HepG2 (cell line): Measurements from ENCODE around the gene TBC1D10B. TPM values are rescaled to one million over a fixed set of nuclear protein-coding genes. Genes with fewer than 3 reads are reported as not detected.
A peak's percentile ranks its signal among the peaks of the same experiment; 100 is the strongest.

Experiments used
- KDM4B ChIP-seq: sonication (generic); formaldehyde crosslinking; IDR thresholded peaks from 2 replicates; pipeline ENCODE4 v1.4.0; 2020; ENCODE audit warnings: missing genetic modification reagents
- MEF2D ChIP-seq: sonication (generic); formaldehyde crosslinking; IDR thresholded peaks from 2 replicates; pipeline ENCODE4 v1.5.1; 2020; ENCODE audit warnings: mild to moderate bottlenecking, missing genetic modification reagents
- MYNN ChIP-seq: sonication (generic); formaldehyde crosslinking; IDR thresholded peaks from 2 replicates; pipeline ENCODE4 v1.4.0; 2020; ENCODE audit warnings: mild to moderate bottlenecking, low read depth, missing genetic modification reagents
- NFRKB ChIP-seq: fragments of 450-650 bp; IDR thresholded peaks from 2 replicates; pipeline ENCODE4 v1.6.1; 2017
- NR2C2 ChIP-seq: sonication (generic); formaldehyde crosslinking; IDR thresholded peaks from 2 replicates; pipeline ENCODE4 v1.4.0; 2020; ENCODE audit warnings: missing genetic modification reagents, mild to moderate bottlenecking, moderate library complexity, borderline replicate concordance
- PHB2 ChIP-seq: fragments of 450-650 bp; IDR thresholded peaks from 2 replicates; pipeline ENCODE4 v1.6.1; 2018; ENCODE audit not compliant: partially characterized antibody
- RARG ChIP-seq: sonication (generic); formaldehyde crosslinking; IDR thresholded peaks from 2 replicates; pipeline ENCODE4 v1.4.0; 2020; ENCODE audit warnings: low read depth, mild to moderate bottlenecking, missing genetic modification reagents
- REXO4 ChIP-seq: sonication (generic); formaldehyde crosslinking; IDR thresholded peaks from 2 replicates; pipeline ENCODE4 v1.8.0; 2022; ENCODE audit warnings: missing genetic modification reagents, mild to moderate bottlenecking, borderline replicate concordance
- SOX6 ChIP-seq, 2 experiments: fragments of 450-650 bp in 1 of 2; sonication (generic) in 1 of 2; formaldehyde crosslinking in 1 of 2; IDR thresholded peaks; 2 replicates each; pipeline versions ENCODE4 v1.4.0 to v1.6.1; 2017 to 2020; ENCODE audit warnings: antibody characterized with exemption in 1 of 2, mild to moderate bottlenecking in 1 of 2, missing genetic modification reagents in 1 of 2
- ZBTB1 ChIP-seq: sonication (generic); formaldehyde crosslinking; IDR thresholded peaks from 2 replicates; pipeline ENCODE4 v1.4.0; 2020; ENCODE audit warnings: missing genetic modification reagents, borderline replicate concordance
- ZBTB7B ChIP-seq: sonication (generic); formaldehyde crosslinking; IDR thresholded peaks from 2 replicates; pipeline ENCODE4 v1.4.0; 2020; ENCODE audit warnings: missing genetic modification reagents
- ZNF101 ChIP-seq: sonication (generic); formaldehyde crosslinking; IDR thresholded peaks from 2 replicates; pipeline ENCODE4 v1.4.0; 2020; ENCODE audit warnings: mild to moderate bottlenecking, low read depth, missing genetic modification reagents, borderline replicate concordance
- ZNF235 ChIP-seq: sonication (generic); formaldehyde crosslinking; IDR thresholded peaks from 2 replicates; pipeline ENCODE4 v1.8.1; 2023; ENCODE audit warnings: mild to moderate bottlenecking, missing genetic modification reagents, borderline replicate concordance
- ZNF34 ChIP-seq: sonication (generic); formaldehyde crosslinking; IDR thresholded peaks from 2 replicates; pipeline ENCODE4 v1.4.0; 2020; ENCODE audit warnings: mild to moderate bottlenecking, missing genetic modification reagents, borderline replicate concordance
- ZNF558 ChIP-seq: sonication (generic); formaldehyde crosslinking; IDR thresholded peaks from 2 replicates; pipeline ENCODE4 v1.9.0; 2022; ENCODE audit warnings: mild to moderate bottlenecking, missing genetic modification reagents, borderline replicate concordance
- ZNF746 ChIP-seq: sonication (generic); formaldehyde crosslinking; IDR thresholded peaks from 2 replicates; pipeline ENCODE4 v1.8.0; 2022; ENCODE audit warnings: mild to moderate bottlenecking, missing genetic modification reagents
- ZSCAN21 ChIP-seq: sonication (generic); formaldehyde crosslinking; IDR thresholded peaks from 2 replicates; pipeline ENCODE4 v1.8.0; 2022; ENCODE audit warnings: mild to moderate bottlenecking, missing genetic modification reagents, moderate library complexity, borderline replicate concordance
- polyA plus RNA-seq, 8 experiments: library from polyadenylated mRNA; depleted of rRNA in 3 of 8; stranded (reverse) in 7 of 8; unstranded in 1 of 8; fragments of >200 nt; fragmentation: Illumina TruSeq in 4 of 8; extraction: Trizol in 4 of 8; gene quantifications; 2 replicates each; pipeline versions ENCODE4 v1.2.1 to v1.2.3, GENCODE V29; 2011 to 2016; ENCODE audit warnings: low read depth in 4 of 8, missing spikeins in 1 of 8, mixed read lengths in 1 of 8; ENCODE audit not compliant: insufficient read depth in 1 of 8
- total RNA-seq, 5 experiments: library from RNA; depleted of rRNA; stranded (reverse); fragments of >200 nt; fragmentation: Illumina TruSeq; extraction: Trizol; gene quantifications; 2 replicates each; pipeline ENCODE4 v1.2.3, GENCODE V29; 2016; ENCODE audit warnings: low read depth in 1 of 5
- TF ChIP-seq, protein P1 (sequence below): sonication (generic); formaldehyde crosslinking; IDR thresholded peaks from 2 replicates; pipeline ENCODE4 v1.5.0; 2020; ENCODE audit warnings: mild to moderate bottlenecking, missing genetic modification reagents, borderline replicate concordance
- TF ChIP-seq, protein P2 (sequence below): sonication (generic); formaldehyde crosslinking; IDR thresholded peaks from 2 replicates; pipeline ENCODE4 v1.4.0; 2020; ENCODE audit warnings: missing genetic modification reagents
- TF ChIP-seq, protein P3 (sequence below), 2 experiments: IDR thresholded peaks; 2 replicates each; pipeline ENCODE4 v1.6.1; 2011 to 2012; ENCODE audit warnings: low read length in 2 of 2, borderline replicate concordance in 1 of 2, low read depth in 1 of 2, mild to moderate bottlenecking in 1 of 2, moderate library complexity in 1 of 2

TBC1D10B gene
- total and polyA plus RNA-seq, 2 of the 13 experiments (the other 11 are each of a cell fraction or from before 2014, with no cell fraction given), result 15.7 to 24.8 TPM

DNA sequence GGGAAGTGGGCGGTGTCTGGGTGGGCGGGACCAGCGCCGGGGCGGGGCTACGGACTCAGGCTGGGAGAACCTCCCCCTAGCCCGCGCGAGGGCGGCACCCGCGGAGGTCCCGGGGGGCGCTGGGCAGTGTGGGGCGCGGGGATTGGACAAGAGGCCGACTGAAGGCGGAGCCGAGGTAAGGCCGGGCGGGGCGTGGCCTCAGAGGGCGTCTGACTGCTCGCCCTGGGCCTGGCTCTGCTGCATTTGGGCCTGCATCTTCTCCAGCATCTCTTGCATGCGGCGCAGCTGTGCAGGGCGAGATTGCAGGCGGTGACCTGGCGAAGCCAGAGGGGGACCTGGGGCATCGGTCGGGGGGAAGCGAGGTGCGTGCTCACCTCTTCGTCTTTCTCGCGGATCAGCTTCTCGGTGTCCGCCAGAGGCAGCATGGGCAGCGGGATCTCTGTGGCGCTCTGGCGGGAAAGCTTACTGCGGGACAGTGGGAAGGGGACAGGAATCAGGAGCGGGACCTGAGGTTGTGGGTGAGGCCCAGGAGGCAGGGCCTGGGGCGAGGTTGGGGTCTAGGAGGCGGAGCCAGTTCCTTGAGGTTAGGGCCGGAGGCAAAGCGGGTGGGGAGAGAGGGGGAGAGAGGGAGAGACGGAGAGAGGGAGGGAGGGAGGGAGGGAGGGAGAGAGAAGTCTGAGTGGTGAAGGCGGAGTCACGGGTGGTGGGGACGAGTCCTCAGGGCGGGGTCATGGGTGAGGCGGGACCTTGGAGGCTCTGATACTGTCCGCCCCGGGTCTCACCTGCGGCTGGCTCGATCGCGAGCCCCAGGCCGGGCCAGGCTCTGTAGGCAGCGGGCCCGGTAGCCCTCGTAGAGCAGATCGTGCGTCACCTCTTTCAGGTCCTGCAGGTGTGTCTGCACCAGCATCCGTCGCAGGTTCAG is 8.2 kb upstream of the TBC1D10B start (continued):
- TF ChIP-seq ZNF746 (CRISPR knock-in tag) (peak; percentile 99), MYNN (CRISPR knock-in tag) (no peak; the same call in 1 of the 2 replicates), ZBTB1 (CRISPR knock-in tag) (0 out of 2 replicates have a peak, but pooled peaks have one; percentile 39), ZNF235 (CRISPR knock-in tag) (peak; percentile 70; the same call in 1 of the 2 replicates), ZNF101 (CRISPR knock-in tag) (peak; percentile 78; the same call in 1 of the 2 replicates), NR2C2 (CRISPR knock-in tag) (peak; percentile 82), MEF2D (CRISPR knock-in tag) (peak; percentile 86; the same call in 1 of the 2 replicates), KDM4B (no peak), ZNF34 (CRISPR knock-in tag) (peak; percentile 94; the same call in 1 of the 2 replicates), ZBTB7B (CRISPR knock-in tag) (no peak), SOX6 (IDR thresholded peaks at IDR 0.05) (no peak), SOX6 (CRISPR knock-in tag; IDR thresholded peaks at IDR 0.05) (peak; percentile 54), ZNF558 (CRISPR knock-in tag) (no peak), PHB2 (no peak), REXO4 (CRISPR knock-in tag) (no peak), NFRKB (no peak), ZSCAN21 (CRISPR knock-in tag) (peak; percentile 87), RARG (0 out of 2 replicates have a peak, but pooled peaks have one; percentile 57)
- TF ChIP-seq, protein P1, sequence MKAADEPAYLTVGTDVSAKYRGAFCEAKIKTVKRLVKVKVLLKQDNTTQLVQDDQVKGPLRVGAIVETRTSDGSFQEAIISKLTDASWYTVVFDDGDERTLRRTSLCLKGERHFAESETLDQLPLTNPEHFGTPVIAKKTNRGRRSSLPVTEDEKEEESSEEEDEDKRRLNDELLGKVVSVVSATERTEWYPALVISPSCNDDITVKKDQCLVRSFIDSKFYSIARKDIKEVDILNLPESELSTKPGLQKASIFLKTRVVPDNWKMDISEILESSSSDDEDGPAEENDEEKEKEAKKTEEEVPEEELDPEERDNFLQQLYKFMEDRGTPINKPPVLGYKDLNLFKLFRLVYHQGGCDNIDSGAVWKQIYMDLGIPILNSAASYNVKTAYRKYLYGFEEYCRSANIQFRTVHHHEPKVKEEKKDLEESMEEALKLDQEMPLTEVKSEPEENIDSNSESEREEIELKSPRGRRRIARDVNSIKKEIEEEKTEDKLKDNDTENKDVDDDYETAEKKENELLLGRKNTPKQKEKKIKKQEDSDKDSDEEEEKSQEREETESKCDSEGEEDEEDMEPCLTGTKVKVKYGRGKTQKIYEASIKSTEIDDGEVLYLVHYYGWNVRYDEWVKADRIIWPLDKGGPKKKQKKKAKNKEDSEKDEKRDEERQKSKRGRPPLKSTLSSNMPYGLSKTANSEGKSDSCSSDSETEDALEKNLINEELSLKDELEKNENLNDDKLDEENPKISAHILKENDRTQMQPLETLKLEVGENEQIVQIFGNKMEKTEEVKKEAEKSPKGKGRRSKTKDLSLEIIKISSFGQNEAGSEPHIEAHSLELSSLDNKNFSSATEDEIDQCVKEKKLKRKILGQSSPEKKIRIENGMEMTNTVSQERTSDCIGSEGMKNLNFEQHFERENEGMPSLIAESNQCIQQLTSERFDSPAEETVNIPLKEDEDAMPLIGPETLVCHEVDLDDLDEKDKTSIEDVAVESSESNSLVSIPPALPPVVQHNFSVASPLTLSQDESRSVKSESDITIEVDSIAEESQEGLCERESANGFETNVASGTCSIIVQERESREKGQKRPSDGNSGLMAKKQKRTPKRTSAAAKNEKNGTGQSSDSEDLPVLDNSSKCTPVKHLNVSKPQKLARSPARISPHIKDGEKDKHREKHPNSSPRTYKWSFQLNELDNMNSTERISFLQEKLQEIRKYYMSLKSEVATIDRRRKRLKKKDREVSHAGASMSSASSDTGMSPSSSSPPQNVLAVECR (CRISPR knock-in tag), result peak; percentile 88
- TF ChIP-seq, protein P2, sequence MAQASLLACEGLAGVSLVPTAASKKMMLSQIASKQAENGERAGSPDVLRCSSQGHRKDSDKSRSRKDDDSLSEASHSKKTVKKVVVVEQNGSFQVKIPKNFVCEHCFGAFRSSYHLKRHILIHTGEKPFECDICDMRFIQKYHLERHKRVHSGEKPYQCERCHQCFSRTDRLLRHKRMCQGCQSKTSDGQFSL (CRISPR knock-in tag), result no peak; the same call in none of the 2 replicates
- TF ChIP-seq, protein P3, sequence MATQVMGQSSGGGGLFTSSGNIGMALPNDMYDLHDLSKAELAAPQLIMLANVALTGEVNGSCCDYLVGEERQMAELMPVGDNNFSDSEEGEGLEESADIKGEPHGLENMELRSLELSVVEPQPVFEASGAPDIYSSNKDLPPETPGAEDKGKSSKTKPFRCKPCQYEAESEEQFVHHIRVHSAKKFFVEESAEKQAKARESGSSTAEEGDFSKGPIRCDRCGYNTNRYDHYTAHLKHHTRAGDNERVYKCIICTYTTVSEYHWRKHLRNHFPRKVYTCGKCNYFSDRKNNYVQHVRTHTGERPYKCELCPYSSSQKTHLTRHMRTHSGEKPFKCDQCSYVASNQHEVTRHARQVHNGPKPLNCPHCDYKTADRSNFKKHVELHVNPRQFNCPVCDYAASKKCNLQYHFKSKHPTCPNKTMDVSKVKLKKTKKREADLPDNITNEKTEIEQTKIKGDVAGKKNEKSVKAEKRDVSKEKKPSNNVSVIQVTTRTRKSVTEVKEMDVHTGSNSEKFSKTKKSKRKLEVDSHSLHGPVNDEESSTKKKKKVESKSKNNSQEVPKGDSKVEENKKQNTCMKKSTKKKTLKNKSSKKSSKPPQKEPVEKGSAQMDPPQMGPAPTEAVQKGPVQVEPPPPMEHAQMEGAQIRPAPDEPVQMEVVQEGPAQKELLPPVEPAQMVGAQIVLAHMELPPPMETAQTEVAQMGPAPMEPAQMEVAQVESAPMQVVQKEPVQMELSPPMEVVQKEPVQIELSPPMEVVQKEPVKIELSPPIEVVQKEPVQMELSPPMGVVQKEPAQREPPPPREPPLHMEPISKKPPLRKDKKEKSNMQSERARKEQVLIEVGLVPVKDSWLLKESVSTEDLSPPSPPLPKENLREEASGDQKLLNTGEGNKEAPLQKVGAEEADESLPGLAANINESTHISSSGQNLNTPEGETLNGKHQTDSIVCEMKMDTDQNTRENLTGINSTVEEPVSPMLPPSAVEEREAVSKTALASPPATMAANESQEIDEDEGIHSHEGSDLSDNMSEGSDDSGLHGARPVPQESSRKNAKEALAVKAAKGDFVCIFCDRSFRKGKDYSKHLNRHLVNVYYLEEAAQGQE (IDR thresholded peaks at IDR 0.05; ENCODE audit: borderline replicate concordance in 1 of 2, low read depth in 1 of 2, low read length in 2 of 2), result no peak
